Stimulated activated CD8-positive, alpha-beta memory T cell treated with anti-CD3 and anti-CD28 coated beads, Interleukin-4, amount 100 ng/mL, for 48 hours (primary cell): ENCODE results near the gene TMEM150B.
A peak's percentile ranks its signal among the peaks of the same experiment; 100 is the strongest.

Experiments used
- DNase-seq: peaks from one replicate; pipeline ENCODE4 v3.0.0-alpha.2; 2020

Gene TMEM150B

DNA sequence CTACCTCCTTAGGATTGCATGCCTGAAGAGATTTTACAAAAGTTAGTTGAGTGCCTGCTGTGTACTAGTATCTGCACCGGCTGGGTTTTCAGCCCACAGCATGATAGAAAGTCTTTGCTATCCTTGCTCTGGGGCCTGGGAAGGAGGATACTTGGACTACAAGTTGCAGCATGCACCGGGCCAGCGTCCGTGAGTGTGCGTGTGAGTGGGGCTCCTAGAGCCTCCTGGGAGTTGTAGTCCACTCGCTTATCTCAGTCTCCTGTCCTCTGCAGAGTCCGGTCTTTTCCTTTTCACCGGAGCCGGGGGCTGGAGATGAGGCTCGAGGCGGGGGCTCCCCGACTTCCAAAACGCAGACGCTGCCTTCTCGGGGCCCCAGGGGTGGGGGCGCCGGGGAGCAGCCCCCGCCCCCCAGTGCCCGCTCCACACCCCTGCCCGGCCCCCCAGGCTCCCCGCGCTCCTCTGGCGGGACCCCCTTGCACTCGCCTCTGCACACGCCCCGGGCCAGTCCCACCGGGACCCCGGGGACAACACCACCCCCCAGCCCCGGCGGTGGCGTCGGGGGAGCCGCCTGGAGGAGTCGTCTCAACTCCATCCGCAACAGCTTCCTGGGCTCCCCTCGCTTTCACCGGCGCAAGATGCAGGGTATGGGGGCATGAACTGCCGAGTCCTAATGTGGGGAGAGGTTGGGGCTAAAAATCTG, 20.7 kb downstream of the TMEM150B start:
- DNase-seq, result peak; percentile 63

- no peak for DNase-seq
Observed at GRCh38 chr19:55303477-55303876, 21.7 kb downstream of the TMEM150B start.

DNA sequence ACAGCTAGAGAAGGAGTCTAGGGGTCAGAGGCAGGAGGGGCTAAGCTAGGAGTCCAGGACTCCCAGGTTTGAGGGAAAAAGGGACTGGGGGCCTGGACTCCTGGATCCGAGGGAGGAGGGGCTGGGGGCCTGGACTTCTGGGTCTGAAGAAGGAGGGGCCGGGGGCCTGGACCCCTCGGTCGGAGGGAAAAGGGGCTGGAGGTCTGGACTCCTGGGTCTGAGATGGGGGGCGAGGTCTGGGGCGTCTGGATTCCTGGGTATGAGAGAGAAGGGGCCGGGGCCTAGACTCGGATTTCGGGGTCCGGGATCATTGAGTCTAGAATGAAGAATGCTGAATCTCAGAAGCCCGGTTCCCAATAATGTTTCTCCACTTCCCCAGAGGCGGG, 22.8 kb downstream of the TMEM150B start:
- DNase-seq, result no peak

DNA sequence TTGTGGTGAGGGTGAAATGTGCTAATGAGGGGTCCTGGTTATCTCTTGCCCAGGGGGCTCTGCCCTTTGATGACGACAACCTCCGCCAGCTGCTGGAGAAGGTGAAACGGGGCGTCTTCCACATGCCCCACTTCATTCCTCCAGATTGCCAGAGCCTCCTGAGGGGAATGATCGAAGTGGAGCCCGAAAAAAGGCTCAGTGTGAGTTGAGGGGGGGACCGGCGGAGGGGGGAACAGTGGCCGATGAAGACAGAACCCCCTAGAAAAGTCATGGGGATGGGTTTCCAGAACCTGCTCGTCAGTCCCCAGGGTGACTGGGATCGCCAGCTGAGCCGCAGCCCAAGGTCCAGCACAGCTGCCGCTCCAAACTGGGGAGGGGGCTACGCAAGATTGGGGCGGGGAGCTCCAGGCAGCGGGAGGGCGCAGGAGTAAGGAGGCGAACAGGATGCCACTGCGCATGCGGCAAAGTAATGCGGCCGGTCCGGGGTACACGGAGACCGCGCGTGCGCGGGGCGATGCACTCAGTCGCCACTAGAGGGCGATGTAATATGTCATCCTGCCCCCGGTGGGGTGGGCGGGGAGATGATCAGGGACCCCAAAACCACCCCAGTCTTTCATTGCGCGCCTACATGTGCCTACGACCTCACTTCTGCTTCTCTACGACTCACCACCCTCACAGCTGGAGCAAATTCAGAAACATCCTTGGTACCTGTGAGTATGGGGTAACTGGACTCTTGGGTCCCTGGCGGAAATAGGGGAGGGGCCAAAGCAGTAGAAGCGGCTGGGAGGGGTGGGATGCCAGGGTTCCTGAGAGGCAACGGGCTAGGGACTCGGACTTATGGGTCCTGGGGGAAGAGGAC, 23.5 kb downstream of the TMEM150B start:
- DNase-seq, result peak; percentile 99

DNA sequence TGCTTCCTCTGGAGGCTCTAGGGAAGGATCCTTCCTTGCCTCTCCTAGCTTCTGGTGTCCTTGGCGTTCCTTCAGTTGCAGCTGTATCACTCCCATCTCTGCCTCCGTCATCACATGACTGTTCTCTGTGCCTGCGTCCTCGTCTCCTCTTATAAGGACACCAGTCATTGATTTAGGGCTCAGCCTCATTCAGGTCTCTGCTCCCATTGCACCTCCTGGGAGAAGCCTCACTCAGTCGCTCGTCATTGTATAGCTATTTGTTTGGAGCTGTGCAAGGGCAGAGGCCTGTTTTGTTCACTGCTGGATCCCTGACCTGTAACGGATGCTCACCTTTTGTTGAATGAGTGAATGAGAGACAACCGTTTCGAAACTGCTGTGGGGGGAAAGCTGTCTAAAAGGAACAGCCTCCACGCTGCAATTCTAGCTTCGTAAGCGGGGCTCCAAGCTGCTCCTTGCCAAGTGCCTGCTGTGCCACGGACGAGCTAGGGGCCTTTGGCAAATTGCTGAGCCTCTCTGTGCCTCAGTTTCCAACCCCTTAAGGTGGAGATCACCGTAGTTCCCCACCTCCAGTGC, 24.2 kb downstream of the TMEM150B start:
- no peak for DNase-seq

- DNase-seq, result no peak
Observed at GRCh38 chr19:55299991-55300390, 25.1 kb downstream of the TMEM150B start.

- no peak for DNase-seq
Observed at GRCh38 chr19:55297267-55297666, 27.9 kb downstream of the TMEM150B start.

DNA sequence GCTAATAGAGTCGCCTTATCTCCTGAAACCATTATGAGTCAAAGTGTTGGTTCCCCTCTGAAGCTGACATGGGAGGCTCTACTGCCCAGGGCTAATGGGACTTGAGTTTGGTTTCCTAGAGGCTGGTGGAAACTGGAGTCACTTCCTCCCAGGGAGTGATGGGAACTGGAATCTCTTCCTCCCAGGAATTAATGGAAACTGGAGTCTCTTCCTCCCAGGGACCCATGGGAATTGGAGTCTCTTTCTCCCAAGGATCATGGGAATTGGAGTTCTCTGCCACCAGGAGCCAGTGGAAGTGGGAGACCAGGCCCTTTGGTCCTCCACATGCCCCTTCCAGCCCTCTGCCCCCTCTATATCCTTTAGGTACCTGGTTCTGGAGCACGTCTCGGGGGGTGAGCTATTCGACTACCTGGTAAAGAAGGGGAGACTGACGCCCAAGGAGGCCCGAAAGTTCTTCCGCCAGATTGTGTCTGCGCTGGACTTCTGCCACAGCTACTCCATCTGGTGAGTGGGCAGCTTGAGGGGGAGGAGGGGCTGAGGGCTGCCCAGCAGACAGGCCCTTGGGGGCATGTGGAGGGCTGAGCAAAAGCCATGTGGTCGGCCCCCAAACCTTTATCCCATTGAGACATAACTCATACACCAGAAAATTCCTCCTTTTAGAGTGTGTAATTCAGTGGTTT, 35.9 kb downstream of the TMEM150B start:
- DNase-seq, result no peak

DNA sequence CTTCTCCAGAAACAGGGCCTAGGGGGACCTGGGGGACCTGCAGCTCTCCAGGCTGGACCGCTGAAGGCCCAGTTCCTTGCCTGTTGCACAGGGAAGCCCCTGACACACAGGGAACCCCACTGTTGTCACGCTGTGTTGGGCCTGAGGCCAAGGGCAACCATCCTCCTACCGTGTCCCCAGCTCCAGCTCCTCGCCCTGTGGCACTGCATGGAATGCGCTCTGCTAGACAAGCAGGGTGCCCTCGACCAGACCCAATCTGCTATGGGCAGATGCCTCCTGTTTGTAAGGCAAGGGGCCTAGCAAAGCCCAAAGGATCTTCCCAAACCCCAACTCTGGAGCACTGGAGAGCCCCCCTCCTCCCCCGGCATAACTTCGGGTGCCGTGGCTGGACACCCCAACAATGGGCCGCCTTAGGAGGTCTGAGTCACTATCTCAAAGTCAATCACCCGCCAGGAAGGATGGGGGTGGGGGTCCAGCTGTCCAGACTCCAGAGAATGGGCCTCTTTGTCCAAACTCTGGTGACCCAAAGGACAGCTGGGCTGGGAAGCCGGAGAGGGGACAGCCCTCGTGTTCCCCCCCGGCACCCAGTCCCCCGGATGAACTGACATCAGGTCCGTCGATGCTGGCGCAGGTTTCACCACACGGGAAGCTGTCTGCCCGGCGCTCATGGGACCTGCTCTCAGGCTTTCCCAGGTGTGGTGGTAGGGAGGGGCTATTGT, 37.6 kb downstream of the TMEM150B start:
- DNase-seq, result no peak

- DNase-seq, result no peak
Observed at GRCh38 chr19:55285229-55285890, 39.8 kb downstream of the TMEM150B start.

DNA sequence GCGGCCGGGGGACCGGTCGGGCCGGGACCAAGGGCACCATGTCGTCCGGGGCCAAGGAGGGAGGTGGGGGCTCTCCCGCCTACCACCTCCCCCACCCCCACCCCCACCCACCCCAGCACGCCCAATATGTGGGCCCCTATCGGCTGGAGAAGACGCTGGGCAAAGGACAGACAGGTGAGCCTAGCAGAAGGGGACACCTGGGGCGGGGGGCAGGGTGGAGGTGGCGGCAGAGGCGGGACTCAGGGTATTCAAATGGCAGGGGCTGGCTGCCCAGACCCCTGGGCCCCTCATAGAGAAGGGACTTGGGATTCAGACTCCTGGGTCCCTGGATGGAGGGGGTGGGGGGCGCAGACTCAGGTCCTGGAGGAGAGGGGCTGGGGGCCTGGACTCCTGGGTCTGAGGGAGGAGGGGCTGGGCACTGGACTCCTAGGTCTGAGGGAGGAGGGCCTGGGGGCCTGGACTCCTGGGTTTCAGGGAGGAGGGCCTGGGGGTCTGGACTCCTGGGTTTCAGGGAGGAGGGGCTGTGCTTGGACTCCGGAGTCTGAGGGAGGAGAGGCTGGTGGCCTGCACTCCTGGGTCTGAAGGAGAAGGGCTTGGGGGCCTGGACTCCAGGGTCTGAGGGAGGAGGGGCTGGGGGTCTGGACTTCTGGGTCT, 40.6 kb downstream of the TMEM150B start:
- no peak for DNase-seq

GRCh38 chr19:55283548-55284377, 41.4 kb downstream of the TMEM150B start, which contains the start of gene BRSK1:
TSS of gene BRSK1 (plus strand) at chr19:55283997. CDS start at chr19:55284443, 446 bp downstream.
- peak; percentile 58 for DNase-seq

DNA sequence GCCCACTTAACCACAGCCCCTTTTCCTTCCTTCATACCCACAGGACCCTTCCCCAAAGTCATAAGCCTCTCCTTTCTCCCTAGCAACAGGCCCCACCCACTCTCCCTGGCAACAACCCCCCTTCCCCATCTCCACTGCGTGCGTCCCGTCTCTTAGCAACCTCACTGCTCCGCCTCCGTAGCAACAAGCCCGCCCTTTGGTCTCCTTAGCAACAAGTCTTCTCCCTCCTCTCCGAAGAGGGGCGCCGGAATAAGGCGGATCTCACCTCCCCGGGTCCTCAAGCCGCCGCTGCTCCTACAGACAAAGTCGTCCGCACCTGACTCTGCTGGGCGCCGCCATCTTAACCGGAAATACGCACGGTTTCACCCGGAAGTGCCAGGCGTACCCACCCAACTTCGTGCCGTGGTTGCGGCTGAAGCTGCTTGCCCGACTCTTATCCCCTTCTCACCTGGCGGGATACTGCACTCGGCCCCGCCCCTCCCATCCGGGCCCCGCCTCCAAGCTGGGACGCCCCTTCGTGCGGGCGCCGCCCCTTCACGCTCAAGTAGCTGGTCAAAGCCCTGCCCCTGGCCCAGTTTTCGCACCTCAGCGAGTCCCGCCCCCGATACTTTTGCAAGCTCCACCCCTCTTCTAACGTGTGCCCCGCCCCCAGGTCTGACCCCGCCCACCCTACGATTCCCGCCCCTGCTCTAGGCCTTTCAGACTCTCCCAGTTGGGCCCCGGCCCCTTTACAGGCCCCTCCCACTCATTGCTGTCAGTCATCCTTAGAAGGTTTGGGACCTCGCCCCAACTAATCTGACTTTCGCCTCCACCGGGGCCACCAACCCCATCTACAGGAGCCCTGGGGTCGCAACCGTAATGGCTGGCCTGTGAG, 45.1 kb downstream of the TMEM150B start, which contains the start of gene HSPBP1:
TSS of gene HSPBP1 (minus strand) at position 341 of the 874 bp plus-strand sequence. CDS start 502 bp downstream, outside the sequence.
- peak; percentile 98 for DNase-seq

DNA sequence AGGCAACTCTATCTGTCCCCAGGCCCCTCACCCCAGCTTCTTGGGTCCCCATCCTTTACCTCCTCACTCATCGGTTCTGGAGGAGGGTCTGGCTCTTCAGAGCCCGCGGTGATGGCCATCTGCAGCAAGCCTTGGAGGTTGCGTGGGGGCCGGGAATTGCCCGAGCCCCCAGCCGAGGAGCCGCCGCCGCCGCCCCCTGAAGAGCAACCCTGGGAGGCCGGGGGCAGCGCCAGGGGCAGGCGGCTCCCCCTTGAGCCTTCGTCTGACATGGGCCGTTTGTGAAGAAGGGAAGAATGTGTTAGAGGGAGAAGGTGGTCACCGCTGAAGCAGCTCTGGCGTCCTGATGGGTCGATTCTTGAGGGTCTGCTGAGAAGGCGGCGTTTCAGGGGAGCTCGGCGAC, 45.8 kb downstream of the TMEM150B start:
- DNase-seq, result no peak

DNA sequence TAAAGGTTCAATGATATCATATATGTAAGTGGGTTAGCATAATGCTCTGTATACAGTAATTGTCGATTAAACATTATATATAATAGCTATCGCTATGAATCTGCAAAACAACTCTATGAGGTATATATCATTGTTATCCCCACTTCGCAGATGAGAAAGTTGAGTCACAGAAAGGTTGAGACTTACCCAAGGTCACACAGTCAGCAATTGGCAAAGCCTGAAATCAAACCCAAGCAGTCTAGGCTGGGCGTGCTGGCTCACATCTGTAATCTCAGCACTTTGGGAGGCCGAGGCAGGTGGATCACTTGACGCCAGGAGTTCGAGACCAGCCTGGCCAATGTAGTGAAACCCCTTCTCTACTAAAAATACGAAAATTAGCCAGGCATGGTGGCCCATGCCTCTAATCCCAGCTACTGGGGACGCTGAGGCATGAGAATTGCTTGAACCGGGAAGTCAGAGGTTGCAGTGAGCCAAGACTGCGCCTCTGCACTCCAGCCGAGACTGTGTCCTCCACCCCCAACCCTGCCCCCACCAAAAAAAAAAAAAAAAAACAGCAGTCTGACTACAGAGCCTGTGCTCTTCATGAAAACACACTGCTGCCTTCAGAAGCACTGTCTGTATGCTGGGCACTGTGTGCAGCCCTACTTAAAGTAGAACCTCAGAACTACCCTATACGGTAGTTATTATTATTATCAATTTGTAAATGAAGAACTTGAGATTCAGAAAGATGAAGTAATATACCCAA, 46.6 kb downstream of the TMEM150B start:
- no peak for DNase-seq

DNA sequence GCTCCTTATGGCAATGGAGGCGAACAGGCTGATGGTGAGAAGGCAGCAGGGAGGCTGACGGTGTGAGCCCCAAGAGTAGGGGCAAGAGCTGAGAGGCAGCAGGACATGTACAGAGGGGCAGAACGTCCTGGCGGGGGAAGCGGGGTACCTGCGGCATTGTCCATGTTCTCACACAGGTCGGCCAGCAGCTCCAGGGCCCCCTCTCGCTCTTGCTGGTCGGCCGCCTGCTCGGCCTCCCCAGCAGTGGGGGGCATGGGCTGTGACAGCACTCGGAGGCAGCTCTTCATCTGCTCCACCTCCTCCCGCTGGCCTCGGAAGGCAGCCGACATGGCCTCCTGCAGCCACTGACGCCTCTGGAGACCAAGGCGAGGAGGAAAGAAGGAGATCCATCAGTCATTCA, 47.6 kb downstream of the TMEM150B start:
- no peak for DNase-seq

- DNase-seq, result no peak
Observed at GRCh38 chr19:55276720-55277430, 48.3 kb downstream of the TMEM150B start.
